HG03135 (cell line): Measurements from ENCODE around the gene FYCO1.

Experiments used
- ATAC-seq: cut with Tn5 transposase; IDR thresholded peaks from one replicate; pipeline ENCODE4 v1.9.1; 2021; ENCODE audit warnings: mild to moderate bottlenecking, moderate library complexity; ENCODE audit not compliant: unreplicated experiment

Gene FYCO1

DNA sequence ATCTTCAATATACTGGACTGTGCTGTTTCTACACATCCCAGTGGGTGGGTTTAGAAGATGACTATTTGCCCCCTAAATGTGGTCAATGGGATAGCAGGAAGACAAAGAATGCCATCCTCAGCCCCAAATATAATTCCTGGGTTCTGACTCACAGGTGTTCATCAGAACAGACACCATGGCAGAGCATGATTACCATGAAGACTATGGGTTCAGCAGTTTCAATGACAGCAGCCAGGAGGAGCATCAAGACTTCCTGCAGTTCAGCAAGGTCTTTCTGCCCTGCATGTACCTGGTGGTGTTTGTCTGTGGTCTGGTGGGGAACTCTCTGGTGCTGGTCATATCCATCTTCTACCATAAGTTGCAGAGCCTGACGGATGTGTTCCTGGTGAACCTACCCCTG, 49.3 kb downstream of the FYCO1 start:
- no peak for ATAC-seq

GRCh38 chr3:45944830-45945620, 50.6 kb downstream of the FYCO1 start:
- no peak for ATAC-seq

DNA sequence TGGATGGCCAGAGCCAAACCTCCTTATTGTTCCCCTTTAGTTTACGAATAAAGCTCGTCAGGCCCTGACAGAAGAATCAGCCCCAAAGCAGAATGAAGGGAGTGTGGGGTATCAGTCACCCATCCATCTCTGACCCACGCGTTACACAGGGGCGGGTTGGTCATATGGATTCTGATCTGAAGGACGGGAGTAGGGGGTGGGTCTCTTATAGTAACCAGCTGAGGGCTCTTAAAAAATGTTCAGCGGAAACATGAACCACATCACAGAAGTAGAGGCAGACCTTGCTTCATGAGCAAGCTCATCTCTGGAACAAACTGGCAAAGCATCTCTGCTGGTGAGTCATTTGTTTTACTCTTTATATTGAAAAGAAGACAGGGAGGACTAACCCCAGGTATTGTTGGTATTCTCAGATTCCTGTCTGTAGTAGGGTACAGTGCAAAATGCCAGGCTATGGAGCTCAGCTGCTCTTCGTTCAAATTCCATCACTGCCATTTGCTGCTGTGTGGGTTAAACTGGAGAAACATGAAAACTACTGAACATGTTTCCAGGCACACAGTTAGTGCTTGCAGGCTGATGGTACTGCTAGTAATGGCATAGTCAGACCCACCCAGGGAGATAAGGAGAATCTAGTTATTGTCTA, 52.3 kb downstream of the FYCO1 start, which contains the start of gene CXCR6:
Gene CXCR6 (plus strand): TSS at position 258 of the 640 bp plus-strand sequence. CDS start 3,018 bp downstream, outside the sequence.
- no peak for ATAC-seq

- ATAC-seq = no peak
These were observed 53.4 kb downstream of the FYCO1 start for GRCh38 chr3:45942051-45942825.

GRCh38 chr3:45940781-45941365, 54.8 kb downstream of the FYCO1 start:
- no peak for ATAC-seq

- no peak for ATAC-seq
These were observed 55.4 kb downstream of the FYCO1 start for GRCh38 chr3:45940004-45940780.

- no peak for ATAC-seq
These were observed 56.3 kb downstream of the FYCO1 start for GRCh38 chr3:45939341-45939771.

GRCh38 chr3:45938864-45939263, 56.8 kb downstream of the FYCO1 start:
- peak; percentile 63 for ATAC-seq

DNA sequence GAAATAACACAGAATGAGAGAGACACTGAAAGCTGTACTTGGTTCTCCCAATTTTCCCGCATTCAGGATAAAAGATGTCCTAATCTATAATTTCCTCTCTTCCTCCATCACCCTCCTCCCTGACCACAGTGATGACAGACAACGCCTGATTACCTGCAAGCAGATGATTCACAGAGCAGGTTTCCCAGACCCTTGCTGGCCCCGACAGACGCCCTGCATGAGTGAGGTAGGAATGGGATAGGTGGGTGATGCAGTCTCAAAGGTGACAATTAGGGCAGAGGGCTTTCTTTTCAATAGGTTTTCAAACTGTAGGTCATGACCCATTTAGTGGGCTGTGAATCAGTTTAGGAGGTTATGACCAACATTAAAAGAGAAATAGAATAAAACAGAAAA, 57.6 kb downstream of the FYCO1 start:
- no peak for ATAC-seq

GRCh38 chr3:45937206-45938042, 58.2 kb downstream of the FYCO1 start:
- no peak for ATAC-seq

DNA sequence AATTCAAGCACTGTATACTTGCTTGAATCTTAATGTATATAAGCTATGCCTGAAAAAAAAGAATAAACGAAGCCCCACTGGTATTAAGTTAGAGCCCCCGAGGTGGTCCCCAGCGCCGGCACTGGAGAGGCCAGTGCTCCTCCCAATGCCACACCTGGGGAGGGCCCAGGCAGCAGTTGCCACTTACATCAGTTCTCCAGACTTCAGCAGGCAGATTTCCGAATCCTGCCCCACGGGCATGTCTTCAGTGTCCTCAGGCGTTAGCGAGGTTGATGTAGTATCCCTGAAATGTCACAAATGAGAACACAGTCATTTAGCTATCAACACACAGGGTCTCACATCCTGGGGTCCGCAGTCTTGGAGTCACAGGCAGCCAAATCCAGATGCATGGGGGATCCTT, 59.4 kb downstream of the FYCO1 start:
- ATAC-seq = no peak

DNA sequence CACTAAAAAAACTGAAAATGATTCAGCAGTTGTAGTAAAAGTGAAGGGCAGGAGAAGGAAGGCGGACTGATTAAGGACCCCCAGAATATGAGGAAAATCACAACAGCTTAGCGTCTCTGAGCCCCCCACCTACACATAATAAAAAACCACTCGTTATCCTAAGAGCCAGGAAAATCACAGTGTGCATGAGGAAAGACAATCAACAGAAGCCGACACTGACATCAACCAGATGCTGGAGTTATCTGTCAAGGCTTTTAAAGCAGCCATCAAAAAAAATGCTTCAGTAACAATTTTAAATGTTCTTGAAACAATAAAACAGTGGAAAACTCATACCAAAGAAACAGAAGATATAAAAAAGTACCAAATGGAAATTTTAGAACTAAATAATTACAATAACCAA, 62.0 kb downstream of the FYCO1 start:
- no peak for ATAC-seq

GRCh38 chr3:45932112-45932511, 63.5 kb downstream of the FYCO1 start:
- ATAC-seq = no peak

GRCh38 chr3:45931496-45931895, 64.1 kb downstream of the FYCO1 start:
- no peak for ATAC-seq

DNA sequence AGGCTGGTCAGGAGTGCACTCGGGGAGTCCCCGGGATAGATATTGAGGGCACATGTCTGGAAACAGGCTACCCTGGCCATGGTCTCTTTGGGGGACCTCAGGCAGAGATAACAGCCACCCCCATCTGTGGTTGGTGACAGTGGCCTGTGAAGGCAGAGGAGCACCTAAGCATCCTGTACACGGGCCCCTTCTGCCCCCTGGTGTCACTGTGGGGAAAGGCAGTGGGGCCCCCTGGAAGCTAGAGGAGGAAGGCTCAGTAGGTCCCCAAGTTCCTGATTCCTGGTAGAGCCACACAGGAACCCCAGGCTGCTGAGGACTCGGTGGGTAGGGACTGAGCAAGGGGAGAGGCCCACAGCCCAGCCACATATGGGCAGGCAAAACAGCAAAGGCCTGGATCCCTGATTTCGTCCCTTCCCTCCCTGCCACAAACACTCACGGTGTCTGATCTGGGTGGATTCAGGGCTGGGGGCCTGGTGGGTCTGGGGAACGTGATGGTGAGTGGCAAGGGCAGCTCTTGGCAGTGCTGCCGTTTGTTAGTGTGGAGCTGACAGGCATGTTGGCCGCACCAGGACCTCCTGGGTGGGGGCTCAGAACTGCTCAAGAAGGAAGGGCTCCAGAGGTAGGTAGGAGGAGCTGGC, 66.5 kb downstream of the FYCO1 start:
- ATAC-seq = no peak

- no peak for ATAC-seq
These were observed 67.7 kb downstream of the FYCO1 start for GRCh38 chr3:45927881-45928280.

- ATAC-seq = no peak
These were observed 71.9 kb downstream of the FYCO1 start for GRCh38 chr3:45923755-45924154.

DNA sequence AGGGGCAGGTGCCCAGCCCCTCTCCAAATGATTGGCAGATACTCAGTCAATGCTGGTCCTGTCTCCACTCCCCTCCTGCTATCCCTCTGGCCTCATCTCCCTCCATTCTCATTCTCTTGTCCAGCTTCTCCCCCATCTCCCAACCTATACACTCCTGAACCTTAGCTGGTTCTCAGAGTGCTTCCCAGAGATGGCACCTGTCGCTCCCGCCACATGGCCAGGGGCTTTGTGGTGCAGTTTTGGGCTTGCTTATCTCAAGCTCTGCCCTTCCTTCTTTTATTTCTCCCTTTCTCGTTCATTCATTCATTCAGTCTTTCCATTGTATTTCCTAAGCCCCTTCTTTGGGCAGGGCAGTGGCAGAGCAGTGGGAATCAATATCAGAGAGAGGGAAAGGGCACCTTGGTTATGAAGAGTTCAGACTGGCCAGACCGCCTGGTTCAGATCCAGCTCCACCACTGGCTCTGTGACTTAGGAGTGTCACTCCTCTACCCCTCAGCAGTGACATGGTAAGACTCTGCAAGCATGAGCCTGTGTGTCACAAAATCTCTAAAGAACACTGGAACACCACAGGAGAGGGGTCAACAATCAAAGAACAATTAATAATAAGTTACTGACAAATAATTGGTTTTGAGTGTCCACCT, 72.6 kb downstream of the FYCO1 start:
- ATAC-seq = no peak

DNA sequence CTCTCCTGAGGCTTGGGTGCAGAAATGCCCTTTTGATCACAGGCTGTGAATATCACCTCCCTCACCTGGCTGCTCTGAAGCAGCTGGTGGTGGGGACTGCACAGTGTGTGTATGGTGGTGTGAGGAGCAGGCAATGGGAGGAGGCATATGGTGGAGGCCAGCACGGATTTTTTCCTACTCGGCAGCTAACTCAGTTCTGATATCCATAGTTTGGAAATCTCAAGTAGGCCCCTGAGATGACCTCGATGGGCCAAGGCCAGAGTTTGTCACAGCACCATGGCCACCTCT, 73.6 kb downstream of the FYCO1 start:
- ATAC-seq = no peak
